ENCODE measurements around the gene LRTM2.
"Not testable (repeated sequence)": the region's sequence is repeated elsewhere in the genome, so short reads cannot be mapped to it uniquely, and the experiment has no call there.

The LRTM2 gene

GRCh38 chr12:1811281-1811947, 9.0 kb upstream of the LRTM2 start:
- DNase-seq: no peak

GRCh38 chr12:1811948-1812291, 8.4 kb upstream of the LRTM2 start:
- DNase-seq: no peak

GRCh38 chr12:1812650-1813302, 7.6 kb upstream of the LRTM2 start:
- no peak for DNase-seq

- no peak for DNase-seq
These were observed 6.1 kb upstream of the LRTM2 start for GRCh38 chr12:1814266-1814665.

- DNase-seq: no peak
These were observed 5.3 kb upstream of the LRTM2 start for GRCh38 chr12:1815108-1815507.

- DNase-seq: no peak
These were observed 4.3 kb upstream of the LRTM2 start for GRCh38 chr12:1815814-1816729.

- DNase-seq: no peak
These were observed 3.5 kb upstream of the LRTM2 start for GRCh38 chr12:1816730-1817348.

- DNase-seq: not testable (repeated sequence)
These were observed 2.4 kb upstream of the LRTM2 start for GRCh38 chr12:1817928-1818327.

- no peak for DNase-seq
These were observed 1.3 kb upstream of the LRTM2 start for GRCh38 chr12:1819050-1819449.

GRCh38 chr12:1819571-1819970, 794 bp upstream of the LRTM2 start:
- DNase-seq: no peak

- DNase-seq: no peak
These were observed 529 bp downstream of the LRTM2 start for GRCh38 chr12:1820896-1821291.

- no peak for DNase-seq
These were observed 1.4 kb downstream of the LRTM2 start for GRCh38 chr12:1821805-1822204.

- no peak for DNase-seq
These were observed 2.3 kb downstream of the LRTM2 start for GRCh38 chr12:1822699-1823098.

- DNase-seq: no peak
These were observed 2.9 kb downstream of the LRTM2 start for GRCh38 chr12:1823237-1823636.

- DNase-seq: no peak
These were observed 5.2 kb downstream of the LRTM2 start for GRCh38 chr12:1825382-1826102.

- no peak for DNase-seq
These were observed 6.0 kb downstream of the LRTM2 start for GRCh38 chr12:1826401-1826800.

- DNase-seq: no peak
These were observed 6.7 kb downstream of the LRTM2 start for GRCh38 chr12:1826867-1827705.

- no peak for DNase-seq
These were observed 7.8 kb downstream of the LRTM2 start for GRCh38 chr12:1827826-1828805.

GRCh38 chr12:1828856-1829255, 8.5 kb downstream of the LRTM2 start:
- DNase-seq: no peak

GRCh38 chr12:1829306-1829900, 9.0 kb downstream of the LRTM2 start:
- DNase-seq: no peak
